Breast epithelium (tissue), 4 donors: ENCODE results near the gene CLEC18A. TPM values are rescaled to one million over a fixed set of nuclear protein-coding genes. Genes with fewer than 3 reads are reported as not detected.
"Not testable (repeated sequence)": the region's sequence is repeated elsewhere in the genome, so short reads cannot be mapped to it uniquely, and the experiment has no call there.

Experiments used
- DNase-seq, 2 donors: peaks; one replicate each; pipeline ENCODE4 v3.0.0-alpha.2; 2019; ENCODE audit warnings: low spot score in 2 of 2
- H3K27ac ChIP-seq, 2 donors: fragments of 200-600 bp; sonication (generic) in 1 of 2; one replicate each; pipeline ENCODE4 v1.5.1; 2016 to 2019; ENCODE audit warnings: mild to moderate bottlenecking in 1 of 2
- H3K27me3 ChIP-seq, 2 donors: fragments of 200-600 bp; sonication (generic) in 1 of 2; one replicate each; pipeline versions ENCODE4 v1.5.1 to v1.6.0; 2017 to 2019; ENCODE audit warnings: control low read depth in 1 of 2, mild to moderate bottlenecking in 1 of 2
- H3K36me3 ChIP-seq: fragments of 200-600 bp; one replicate; pipeline ENCODE4 v1.5.1; 2019
- H3K4me1 ChIP-seq, 2 donors: fragments of 200-600 bp; sonication (generic); one replicate each; pipeline ENCODE4 v1.5.1; 2016 to 2019; ENCODE audit warnings: control low read depth in 1 of 2
- H3K4me3 ChIP-seq, 3 donors: fragments of 200-600 bp; sonication (generic); 1 replicate in 2 of 3; 2 replicates in 1 of 3; pipeline ENCODE4 v1.5.1; 2016 to 2019; ENCODE audit warnings: mild to moderate bottlenecking in 3 of 3, moderate library complexity in 2 of 3
- H3K9me3 ChIP-seq, 2 donors: fragments of 200-600 bp; sonication (generic) in 1 of 2; one replicate each; pipeline ENCODE4 v1.5.1; 2016 to 2019; ENCODE audit warnings: control low read depth in 1 of 2
- intact Hi-C: fragments of 100-400 bp; cut with DNase I; formaldehyde crosslinking; loops from one replicate; pipeline ENCODE4 v1.15.1; 2023; ENCODE audit warnings: low total_unique reads
- total RNA-seq, 3 donors: library from RNA; depleted of rRNA; stranded (reverse); fragments of >200 nt; gene quantifications; one replicate each; pipeline ENCODE4 v1.1.0, GENCODE V29; 2016

Gene CLEC18A
- total RNA-seq, 3 donors from 2014 or later = 0.80 to 1.3 (median 1.0) TPM

GRCh38 chr16:69951672-69952031 lies 518 bp downstream of the CLEC18A start:
- H3K4me3 ChIP-seq, H3K27ac ChIP-seq, H3K27me3 ChIP-seq, DNase-seq, intact Hi-C loops, H3K9me3 ChIP-seq, H3K4me1 ChIP-seq, H3K36me3 ChIP-seq: not testable (repeated sequence)

GRCh38 chr16:69952116-69952515 lies 982 bp downstream of the CLEC18A start:
- H3K36me3 ChIP-seq, DNase-seq: not testable (repeated sequence)

GRCh38 chr16:69952572-69953355 lies 1.6 kb downstream of the CLEC18A start:
- H3K9me3 ChIP-seq, H3K36me3 ChIP-seq, H3K27ac ChIP-seq, DNase-seq, H3K27me3 ChIP-seq, intact Hi-C loops, H3K4me3 ChIP-seq, H3K4me1 ChIP-seq: not testable (repeated sequence)

More at GRCh38 chr16:69952116-69952515, 982 bp downstream of the CLEC18A start:
- H3K4me1 ChIP-seq, H3K4me3 ChIP-seq, H3K27ac ChIP-seq, H3K9me3 ChIP-seq, intact Hi-C loops, H3K27me3 ChIP-seq: not testable (repeated sequence)

GRCh38 chr16:69954241-69954640 lies 3.1 kb downstream of the CLEC18A start:
- H3K4me1 ChIP-seq, H3K4me3 ChIP-seq, DNase-seq, H3K36me3 ChIP-seq, H3K27me3 ChIP-seq, H3K27ac ChIP-seq, H3K9me3 ChIP-seq, intact Hi-C loops: not testable (repeated sequence)

- intact Hi-C loops, H3K27me3 ChIP-seq, DNase-seq, H3K36me3 ChIP-seq, H3K9me3 ChIP-seq, H3K4me3 ChIP-seq, H3K27ac ChIP-seq, H3K4me1 ChIP-seq: not testable (repeated sequence)
Observed at GRCh38 chr16:69963312-69963711, 12.2 kb downstream of the CLEC18A start.

- DNase-seq, intact Hi-C loops: not testable (repeated sequence)
- H3K4me3 ChIP-seq = peak overlapping the region; percentile 28 to 81 (median 56)
Observed at GRCh38 chr16:69964960-69965660, 14.0 kb downstream of the CLEC18A start.

GRCh38 chr16:69965661-69966054 lies 14.5 kb downstream of the CLEC18A start:
- intact Hi-C loops, H3K9me3 ChIP-seq, H3K36me3 ChIP-seq, H3K27me3 ChIP-seq, DNase-seq, H3K4me1 ChIP-seq: not testable (repeated sequence)
- peak overlapping the region in 1 of 2 donors; percentile 91 for H3K27ac ChIP-seq
- H3K4me3 ChIP-seq = peak overlapping the region; percentile 28 to 81 (median 56)

More at GRCh38 chr16:69964960-69965660, 14.0 kb downstream of the CLEC18A start:
- H3K27me3 ChIP-seq, H3K9me3 ChIP-seq, H3K4me1 ChIP-seq, H3K36me3 ChIP-seq: not testable (repeated sequence)
- H3K27ac ChIP-seq = peak overlapping the region in 1 of 2 donors; percentile 91

GRCh38 chr16:69967688-69968087 lies 16.6 kb downstream of the CLEC18A start:
- H3K27ac ChIP-seq, H3K9me3 ChIP-seq, H3K4me3 ChIP-seq, H3K4me1 ChIP-seq, H3K36me3 ChIP-seq, DNase-seq, intact Hi-C loops, H3K27me3 ChIP-seq: not testable (repeated sequence)

- H3K4me1 ChIP-seq, DNase-seq, H3K4me3 ChIP-seq, H3K36me3 ChIP-seq, intact Hi-C loops, H3K27me3 ChIP-seq, H3K27ac ChIP-seq, H3K9me3 ChIP-seq: not testable (repeated sequence)
Observed at GRCh38 chr16:69968125-69968524, 17.0 kb downstream of the CLEC18A start.

- H3K4me1 ChIP-seq, H3K9me3 ChIP-seq, DNase-seq, H3K4me3 ChIP-seq, H3K27ac ChIP-seq, H3K27me3 ChIP-seq, intact Hi-C loops, H3K36me3 ChIP-seq: not testable (repeated sequence)
Observed at GRCh38 chr16:69969657-69970056, 18.5 kb downstream of the CLEC18A start.

- intact Hi-C loops, H3K4me1 ChIP-seq, H3K27me3 ChIP-seq, DNase-seq, H3K4me3 ChIP-seq, H3K9me3 ChIP-seq, H3K27ac ChIP-seq, H3K36me3 ChIP-seq: not testable (repeated sequence)
Observed at GRCh38 chr16:69972120-69972519, 21.0 kb downstream of the CLEC18A start.

- DNase-seq, H3K27me3 ChIP-seq, H3K27ac ChIP-seq, H3K4me3 ChIP-seq, H3K36me3 ChIP-seq, intact Hi-C loops, H3K4me1 ChIP-seq, H3K9me3 ChIP-seq: not testable (repeated sequence)
Observed at GRCh38 chr16:69972935-69973334, 21.8 kb downstream of the CLEC18A start.

GRCh38 chr16:69985196-69985595 lies 34.1 kb downstream of the CLEC18A start:
- H3K4me1 ChIP-seq, H3K27me3 ChIP-seq, H3K27ac ChIP-seq, H3K36me3 ChIP-seq, DNase-seq, H3K4me3 ChIP-seq, intact Hi-C loops, H3K9me3 ChIP-seq: not testable (repeated sequence)
